EL (cell line): ENCODE results near the gene EXOC3.

Experiments
- DNase-seq: peaks from one replicate; pipeline ENCODE4 v3.0.0-alpha.2; 2016

Gene EXOC3

GRCh38 chr5:427415-428087 lies 15.4 kb upstream of the EXOC3 start:
- no peak for DNase-seq

- no peak for DNase-seq
These were observed 14.8 kb upstream of the EXOC3 start for GRCh38 chr5:428219-428618.

GRCh38 chr5:428754-429452 lies 14.1 kb upstream of the EXOC3 start:
- no peak for DNase-seq

DNA sequence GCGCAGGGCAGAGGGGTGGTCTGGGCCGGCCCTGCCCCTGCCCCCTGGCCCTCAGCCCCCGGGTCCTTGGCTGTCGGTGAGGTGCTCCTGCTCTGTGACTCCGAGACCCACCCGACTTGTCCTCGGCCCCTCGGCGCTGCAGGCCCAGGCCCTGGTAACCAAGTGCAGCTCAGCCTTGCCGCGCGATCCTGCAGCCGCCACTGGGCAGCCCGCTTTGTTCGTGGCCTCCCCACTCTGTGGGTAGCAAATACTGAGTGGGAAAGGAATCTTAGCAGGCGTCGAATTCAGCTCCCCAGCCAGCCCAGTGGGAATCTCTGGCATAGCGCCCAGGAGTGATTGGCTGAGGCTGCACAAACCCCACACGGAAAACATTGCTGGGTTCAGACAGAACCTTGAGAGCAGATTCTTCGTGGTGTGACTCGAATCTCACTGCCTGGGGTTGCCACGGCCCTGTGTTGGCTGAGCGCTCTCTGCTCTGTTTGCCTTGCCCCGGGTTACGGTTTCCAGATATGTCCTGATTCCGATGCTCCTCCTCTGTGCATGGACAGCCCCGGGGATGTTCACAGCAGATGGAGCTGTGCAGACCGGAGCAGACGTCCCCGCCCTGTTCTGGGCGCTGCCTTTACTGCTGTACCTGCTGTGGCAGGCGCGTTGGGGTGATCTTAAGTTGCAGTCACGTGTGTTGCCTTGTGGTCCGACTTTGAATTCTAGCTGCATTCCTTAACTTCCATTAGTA lies 13.4 kb upstream of the EXOC3 start:
- DNase-seq, result peak; percentile 53

DNA sequence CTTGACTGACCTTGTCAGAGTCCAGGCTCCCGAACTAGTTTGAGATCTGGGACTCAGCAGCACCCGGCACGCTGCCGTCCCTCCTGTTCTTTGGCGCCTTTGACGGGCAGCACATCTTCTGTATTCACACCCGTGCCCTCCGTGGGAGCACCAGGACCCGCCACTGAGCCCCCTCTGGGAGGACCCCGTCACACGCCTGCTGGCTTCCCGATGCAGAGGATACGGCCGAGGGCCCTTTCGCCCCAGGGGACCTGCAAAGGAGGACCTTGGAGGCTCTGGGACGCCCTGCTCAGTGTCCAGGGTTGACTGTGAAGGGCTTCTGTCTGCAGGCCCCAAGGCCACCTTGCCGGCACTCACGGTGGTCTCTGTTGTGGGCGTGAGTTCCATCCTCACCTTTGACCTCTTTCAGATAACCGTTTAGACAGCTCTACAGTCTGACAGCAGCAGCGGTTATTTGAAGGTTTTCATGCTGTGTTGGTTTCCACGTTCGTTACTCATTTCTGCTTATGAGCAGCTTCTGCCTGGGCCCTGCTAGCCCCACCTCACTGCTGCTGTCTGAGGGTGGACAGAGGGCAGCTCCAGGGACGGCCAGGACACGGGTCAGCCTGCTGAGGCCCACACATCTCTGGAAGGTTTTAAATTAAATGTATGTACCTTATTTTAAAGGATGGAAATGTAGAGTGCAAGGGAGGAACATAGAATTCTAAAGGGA lies 12.6 kb upstream of the EXOC3 start:
- no peak for DNase-seq

DNA sequence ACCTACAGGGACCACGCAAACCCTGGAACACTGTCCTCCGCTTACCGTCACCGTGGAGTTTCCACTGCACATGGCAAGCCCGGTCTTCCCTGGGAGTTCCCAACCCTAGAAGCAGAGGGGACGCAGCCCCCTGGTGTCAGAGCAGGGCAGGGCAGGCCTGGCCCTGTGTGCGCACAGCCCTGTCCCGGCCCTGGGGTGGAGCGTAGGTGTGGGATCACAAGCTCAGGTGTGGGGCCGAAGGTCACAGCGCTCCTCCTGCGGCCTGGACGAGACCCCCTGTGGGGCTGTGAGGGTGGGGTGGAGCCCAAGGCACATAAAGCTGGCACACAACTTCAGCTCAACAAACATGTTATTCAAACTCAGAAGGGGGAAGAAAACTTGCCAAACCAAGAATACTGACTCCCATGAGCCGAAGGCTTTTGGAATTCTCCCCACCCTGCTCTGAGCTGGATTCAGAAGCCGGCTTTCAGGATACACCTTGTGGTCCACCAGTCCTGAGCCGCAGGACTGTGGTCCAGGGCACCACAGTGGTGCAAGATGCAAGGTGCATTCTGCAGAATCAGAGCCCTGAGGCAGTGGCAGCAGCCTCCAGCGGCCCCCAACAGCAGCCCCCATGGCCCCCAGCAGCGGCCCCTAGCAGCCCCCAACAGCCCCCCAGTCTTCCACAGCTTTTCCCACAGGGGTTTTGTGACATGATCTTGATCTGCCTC lies 11.8 kb upstream of the EXOC3 start:
- peak; percentile 37 for DNase-seq

GRCh38 chr5:431711-432050 lies 11.3 kb upstream of the EXOC3 start:
- no peak for DNase-seq

DNA sequence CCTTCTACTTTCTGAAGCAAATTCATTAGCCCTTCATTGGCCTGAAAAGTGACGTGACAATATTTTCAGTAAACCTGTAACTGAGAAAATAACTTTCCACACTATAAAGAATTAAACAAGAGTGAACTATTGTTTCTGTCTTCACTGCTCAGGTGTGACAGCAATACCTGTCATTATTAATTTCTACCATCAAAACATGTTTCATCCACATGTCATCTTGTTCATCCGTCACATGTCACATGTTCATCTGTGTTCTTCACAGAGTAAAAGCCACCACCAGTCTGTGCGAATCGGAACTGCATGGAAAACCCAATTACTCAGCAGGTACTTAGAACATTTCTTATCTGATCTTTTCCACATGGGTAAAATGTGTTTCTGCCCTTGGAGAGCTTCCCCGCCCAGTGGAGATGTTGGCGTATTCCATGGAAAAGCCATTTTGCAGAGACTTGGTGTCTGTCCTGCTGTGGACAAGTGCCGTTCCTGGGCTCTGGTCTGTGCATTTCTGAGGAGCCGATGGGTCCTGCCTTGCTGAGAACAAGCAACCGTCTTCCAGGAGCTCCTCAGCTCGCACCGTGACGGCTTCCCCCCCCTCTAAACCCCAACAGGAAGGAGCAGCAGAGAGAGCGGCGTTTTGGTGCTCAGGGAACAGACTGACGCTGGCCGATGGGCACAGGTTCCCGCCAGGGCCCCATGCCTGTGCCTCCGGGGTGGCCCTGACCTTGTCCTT lies 10.6 kb upstream of the EXOC3 start:
- no peak for DNase-seq

DNA sequence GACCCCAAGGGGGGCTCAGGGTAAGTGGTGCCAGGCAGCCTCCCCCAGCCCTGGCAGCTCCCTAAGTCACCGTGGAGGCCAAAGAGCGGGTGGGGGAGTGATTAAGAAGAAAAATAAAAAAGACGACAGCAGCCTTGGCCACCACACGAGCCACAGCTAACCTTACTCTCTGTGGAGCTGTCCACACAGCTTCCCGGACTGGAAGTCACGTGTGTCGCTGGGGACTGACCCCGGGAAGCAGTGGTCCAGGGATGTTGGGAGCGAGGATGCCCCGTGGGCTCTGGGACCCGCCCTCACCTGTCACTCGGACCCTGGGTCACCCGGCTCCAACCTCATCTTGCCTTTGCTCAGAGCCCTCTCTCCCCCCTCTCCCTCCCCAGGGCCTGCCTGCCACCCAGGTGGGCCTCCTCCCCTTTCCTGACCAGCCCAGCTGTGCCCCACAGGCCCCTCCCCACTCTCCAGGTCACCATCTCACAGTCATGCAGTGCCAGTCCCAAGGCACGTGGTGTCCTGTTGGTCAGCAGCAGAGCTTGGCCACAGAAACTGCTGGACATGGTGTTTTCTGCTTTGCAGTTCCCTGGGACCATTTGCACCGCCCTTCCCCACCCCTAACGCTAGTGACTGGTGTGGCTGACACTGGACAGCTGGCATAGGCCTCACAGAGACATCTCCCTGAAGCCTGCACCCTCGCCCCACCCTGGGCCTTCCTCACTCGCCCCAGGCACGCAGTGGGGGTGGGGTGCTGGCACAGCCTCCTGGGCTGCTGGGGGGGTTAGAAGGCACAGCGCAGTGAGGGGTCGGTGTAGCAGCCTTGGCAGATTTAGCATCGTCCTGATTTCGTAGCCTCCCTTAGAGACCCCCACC lies 9.8 kb upstream of the EXOC3 start:
- no peak for DNase-seq

DNA sequence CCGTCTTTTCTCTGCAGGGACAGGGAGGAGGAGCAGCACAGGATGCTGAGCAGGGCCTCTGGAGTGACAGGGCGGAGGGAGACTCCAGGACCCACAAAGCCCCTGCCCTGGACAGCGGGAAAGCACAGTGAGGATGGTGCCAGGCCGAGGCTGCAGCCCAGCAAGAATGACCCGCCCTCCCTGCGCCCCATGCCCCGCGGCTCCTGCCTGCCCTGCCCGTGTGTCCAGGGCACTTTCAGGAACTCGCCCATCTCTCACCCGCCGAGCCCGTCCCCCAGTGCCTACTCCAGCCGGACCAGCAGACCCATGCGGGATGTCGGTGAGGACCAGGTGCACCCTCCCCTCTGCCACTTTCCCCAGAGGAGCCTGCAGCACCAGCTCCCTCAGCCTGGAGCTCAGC lies 9.1 kb upstream of the EXOC3 start:
- no peak for DNase-seq

- no peak for DNase-seq
These were observed 8.4 kb upstream of the EXOC3 start for GRCh38 chr5:434443-435146.

DNA sequence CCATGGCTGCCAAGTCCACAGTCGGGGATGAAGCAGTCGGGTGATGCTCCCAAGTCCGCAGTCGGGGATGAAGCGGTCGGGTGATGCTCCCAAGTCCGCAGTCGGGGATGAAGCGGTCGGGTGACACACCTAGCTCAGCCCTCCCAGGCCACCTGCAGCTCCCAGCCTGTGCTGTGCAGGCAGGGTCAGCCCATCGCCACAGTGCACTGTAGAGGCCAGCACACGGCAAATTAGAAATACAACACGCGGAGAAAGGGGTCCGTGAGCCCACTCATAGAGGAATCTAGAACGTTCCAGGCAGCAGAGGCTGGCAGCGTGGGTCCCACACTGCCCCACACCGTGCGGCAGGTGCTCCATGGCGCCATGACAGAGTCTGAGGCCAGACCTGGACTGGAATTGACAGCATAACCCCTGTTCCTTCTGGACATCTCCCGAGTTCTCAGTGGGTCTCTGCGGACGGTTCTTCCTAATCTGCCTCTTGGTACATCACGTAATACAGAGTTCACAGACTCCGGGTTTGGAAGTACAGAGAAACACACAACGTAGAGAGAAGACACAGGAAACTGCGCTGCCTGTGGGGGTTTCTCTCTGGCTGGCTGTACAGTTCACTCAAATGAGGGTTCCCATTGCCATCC lies 7.7 kb upstream of the EXOC3 start:
- no peak for DNase-seq

DNA sequence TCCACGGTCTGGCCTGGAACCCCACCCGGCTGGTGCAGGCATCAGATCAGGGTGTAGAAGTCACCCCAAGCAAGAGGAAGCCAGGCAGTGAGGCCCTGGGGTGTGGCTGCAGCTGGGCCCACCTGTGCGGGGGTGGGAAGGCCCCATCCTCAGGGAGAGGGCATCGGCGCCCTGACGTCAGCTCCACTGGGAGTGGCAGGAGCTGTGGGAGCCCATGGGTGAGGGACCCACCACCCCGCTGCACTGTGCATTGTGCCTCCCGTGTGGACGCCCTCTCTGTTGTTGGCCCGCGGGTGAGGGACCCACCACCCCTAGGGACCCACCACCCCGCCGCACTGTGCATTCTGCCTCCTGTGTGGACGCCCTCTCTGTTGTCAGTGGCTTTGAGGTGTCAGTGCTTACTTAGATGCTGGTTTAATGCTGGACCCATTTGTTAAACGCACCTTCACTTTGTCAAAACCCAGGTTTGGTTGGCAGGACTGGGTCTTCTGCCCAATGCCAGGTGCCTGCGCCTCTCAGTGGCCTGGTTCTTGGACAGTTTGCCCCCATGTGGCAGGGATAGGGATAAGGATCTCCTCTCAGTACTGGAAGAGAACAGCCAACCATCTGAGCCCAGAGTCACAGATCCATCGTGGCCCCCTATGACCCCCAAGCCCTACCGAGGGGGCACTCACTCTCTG lies 6.9 kb upstream of the EXOC3 start:
- peak; percentile 40 for DNase-seq

GRCh38 chr5:436641-436975 lies 6.4 kb upstream of the EXOC3 start:
- no peak for DNase-seq

DNA sequence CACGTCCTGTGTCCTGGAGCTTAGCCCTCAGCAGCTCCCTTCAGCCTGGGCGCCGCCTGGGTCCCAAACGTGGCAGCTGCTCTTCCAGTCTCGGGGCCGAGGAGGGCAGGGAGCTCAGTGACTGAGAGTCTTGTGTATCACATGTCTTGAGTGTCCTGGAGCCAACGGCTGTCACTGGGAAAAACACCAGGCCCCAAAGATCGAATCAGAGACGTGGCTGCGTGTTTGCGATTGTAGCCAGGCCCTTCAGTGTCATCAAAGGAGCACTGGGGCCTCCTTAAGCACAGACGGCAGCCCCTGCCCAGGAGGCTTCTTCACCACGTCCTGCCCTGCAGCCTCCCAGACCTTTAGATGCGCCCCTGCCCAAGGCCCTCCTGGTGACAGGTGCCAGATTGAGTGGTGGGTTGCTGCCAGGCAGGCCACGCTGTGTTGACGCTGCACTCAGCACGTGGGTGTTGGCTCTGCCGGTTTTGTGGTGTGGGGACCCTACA lies 5.7 kb upstream of the EXOC3 start:
- DNase-seq, result no peak

GRCh38 chr5:438481-438981 lies 4.4 kb upstream of the EXOC3 start:
- DNase-seq, result no peak

GRCh38 chr5:439181-439580 lies 3.8 kb upstream of the EXOC3 start:
- no peak for DNase-seq

GRCh38 chr5:439636-440035 lies 3.3 kb upstream of the EXOC3 start:
- no peak for DNase-seq
